SK-N-SH (cell line): ENCODE results near the gene CDH18. TPM values are rescaled to one million over a fixed set of nuclear protein-coding genes. Genes with fewer than 3 reads are reported as not detected.

Source experiments
- CTCF ChIA-PET: fragments of 300-600, 350-600 bp; formaldehyde crosslinking; extraction: SDS; loops from one replicate; lab custom pipeline; 2021; lab: Yijun Ruan, JAX
- POLR2A ChIA-PET: fragments of 350-600 bp; sonication (Branson Sonifier 250); formaldehyde crosslinking; extraction: SDS; loops from one replicate; lab custom pipeline; 2020; ENCODE audit warnings: antibody characterized with exemption, inconsistent platforms; lab: Yijun Ruan, JAX
- DNase-seq: peaks from one replicate; pipeline ENCODE4 v3.0.0; 2012
- H2AFZ ChIP-seq: fragments of 200-600 bp; sonication (generic); 2 replicates; pipeline ENCODE4 v1.8.1; 2016; ENCODE audit warnings: antibody characterized with exemption, mild to moderate bottlenecking, low read depth
- H3F3A ChIP-seq: fragments of 200-600 bp; sonication (generic); replicated peaks from 2 replicates; pipeline ENCODE3; 2016; ENCODE audit warnings: antibody characterized with exemption, mild to moderate bottlenecking; ENCODE audit not compliant: insufficient read depth
- H3K27ac ChIP-seq, 2 experiments: fragments of 200-500 bp in 1 of 2; fragments of 200-600 bp in 1 of 2; sonication (Bioruptor generic) in 1 of 2; sonication (generic), shearing (Covaris generic) in 1 of 2; 2 replicates each; pipeline versions ENCODE4 v1.5.1 to v1.6.1; 2014 to 2016; ENCODE audit warnings: low read depth in 2 of 2, inconsistent platforms in 1 of 2, low read length in 1 of 2, mild to moderate bottlenecking in 1 of 2, mixed read lengths in 1 of 2
- H3K27me3 ChIP-seq: fragments of 200-600 bp; sonication (generic), shearing (Covaris generic); 2 replicates; pipeline ENCODE4 v1.6.1; 2016; ENCODE audit warnings: mixed run types; ENCODE audit not compliant: insufficient read depth
- H3K36me3 ChIP-seq, 2 experiments: fragments of 200-500 bp in 1 of 2; fragments of 200-600 bp in 1 of 2; sonication (Bioruptor generic) in 1 of 2; sonication (generic) in 1 of 2; replicated peaks in 1 of 2; 2 replicates each; pipeline versions ENCODE3 to v1.5.1; 2014 to 2016; ENCODE audit warnings: low read length in 1 of 2, mild to moderate bottlenecking in 1 of 2; ENCODE audit not compliant: insufficient read depth in 2 of 2, control insufficient read depth in 1 of 2
- H3K4me1 ChIP-seq, 2 experiments: fragments of 200-500 bp in 1 of 2; fragments of 200-600 bp in 1 of 2; sonication (Bioruptor generic) in 1 of 2; sonication (generic), shearing (Covaris generic) in 1 of 2; 2 replicates each; pipeline versions ENCODE4 v1.5.1 to v1.6.1; 2014 to 2016; ENCODE audit warnings: low read depth in 1 of 2, low read length in 1 of 2, mixed run types in 1 of 2; ENCODE audit not compliant: insufficient read depth in 2 of 2, control insufficient read depth in 1 of 2
- H3K4me2 ChIP-seq: fragments of 200-600 bp; sonication (generic), shearing (Covaris generic); 2 replicates; pipeline ENCODE4 v1.6.1; 2017; ENCODE audit warnings: mixed run types
- H3K4me3 ChIP-seq, 2 experiments: fragments of 200-500 bp in 1 of 2; fragments of 200-600 bp in 1 of 2; sonication (Bioruptor generic) in 1 of 2; sonication (generic), shearing (Covaris generic) in 1 of 2; 2 replicates each; pipeline versions ENCODE4 v1.5.1 to v1.8.1; 2014 to 2016; ENCODE audit warnings: low read depth in 2 of 2, inconsistent platforms in 1 of 2, low read length in 1 of 2, mild to moderate bottlenecking in 1 of 2, mixed read lengths in 1 of 2, moderate library complexity in 1 of 2
- H3K79me2 ChIP-seq: fragments of 200-600 bp; sonication (generic); 2 replicates; pipeline ENCODE4 v1.8.1; 2017; ENCODE audit warnings: mild to moderate bottlenecking; ENCODE audit not compliant: insufficient read depth
- H3K9ac ChIP-seq: fragments of 200-600 bp; sonication (generic); 2 replicates; pipeline ENCODE4 v1.6.1; 2017; ENCODE audit warnings: mixed run types
- H3K9me2 ChIP-seq: fragments of 200-600 bp; sonication (generic); 2 replicates; pipeline ENCODE4 v1.6.1; 2017; ENCODE audit warnings: mixed run types
- H3K9me3 ChIP-seq: fragments of 200-600 bp; sonication (generic); 2 replicates; pipeline ENCODE4 v1.6.1; 2017; ENCODE audit warnings: mixed run types, mild to moderate bottlenecking, moderate library complexity
- H4K20me1 ChIP-seq: fragments of 200-600 bp; sonication (generic); 2 replicates; pipeline ENCODE4 v1.6.1; 2017; ENCODE audit warnings: mild to moderate bottlenecking, mixed run types; ENCODE audit not compliant: insufficient read depth
- CHD2 ChIP-seq: fragments of 150-350 bp; IDR thresholded peaks from 2 replicates; pipeline ENCODE4 v1.6.1; 2018; ENCODE audit warnings: low read length; ENCODE audit not compliant: partially characterized antibody
- EP300 ChIP-seq, 2 experiments: IDR thresholded peaks; 2 replicates each; pipeline versions ENCODE4 v1.4.0 to v1.6.1; 2012; ENCODE audit warnings: borderline replicate concordance in 1 of 2, low read depth in 1 of 2, low read length in 1 of 2
- IRF3 ChIP-seq: fragments of 150-350 bp; IDR thresholded peaks from 2 replicates; pipeline ENCODE4 v1.6.1; 2016; ENCODE audit warnings: mild to moderate bottlenecking, low read depth, low read length
- NFIC ChIP-seq: IDR thresholded peaks from 2 replicates; pipeline ENCODE4 v1.4.0; 2012; ENCODE audit warnings: borderline replicate concordance
- NRF1 ChIP-seq: IDR thresholded peaks from 2 replicates; pipeline ENCODE4 v1.6.1; 2012; ENCODE audit warnings: low read depth, mild to moderate bottlenecking, low read length
- RXRA ChIP-seq: IDR thresholded peaks from 2 replicates; pipeline ENCODE4 v1.4.0; 2012; ENCODE audit warnings: low read depth, mild to moderate bottlenecking, borderline replicate concordance
- SIN3A ChIP-seq: IDR thresholded peaks from 2 replicates; pipeline ENCODE4 v1.6.1; 2012; ENCODE audit warnings: low read depth, mild to moderate bottlenecking, low read length, moderate library complexity, borderline replicate concordance
- SMC3 ChIP-seq: IDR thresholded peaks from 2 replicates; pipeline ENCODE4 v1.6.1; 2012; ENCODE audit warnings: low read depth, low read length, improper control_type of control experiment
- WGBS: methylation state at CpG from one replicate; pipeline ENCODE4 v1.1.6; 2017; ENCODE audit warnings: low lambda C conversion rate; 5-methylcytosine and 5-hydroxymethylcytosine counted together
- polyA plus RNA-seq, 3 experiments: library from polyadenylated mRNA; depleted of rRNA; stranded (reverse); fragments of >200 nt; gene quantifications; 2 replicates each; pipeline ENCODE4 v1.2.3, GENCODE V29; 2012
- TF ChIP-seq, protein P1 (sequence below): IDR thresholded peaks from 2 replicates; pipeline ENCODE4 v1.4.0; 2012; ENCODE audit warnings: low read depth
- TF ChIP-seq, protein P2 (sequence below): IDR thresholded peaks from 2 replicates; pipeline ENCODE4; 2012
- TF ChIP-seq, protein P3 (sequence below): fragments of 200-600 bp; sonication (generic); IDR thresholded peaks from 2 replicates; pipeline ENCODE4 v1.6.1; 2017; ENCODE audit warnings: antibody characterized with exemption, mild to moderate bottlenecking, moderate library complexity
- TF ChIP-seq, protein P4 (sequence below): IDR thresholded peaks from 2 replicates; pipeline ENCODE4 v1.6.1; 2012; ENCODE audit warnings: mild to moderate bottlenecking, low read depth, low read length, moderate library complexity
- TF ChIP-seq, protein P5 (sequence below): fragments of 150-350 bp; IDR thresholded peaks from 2 replicates; pipeline ENCODE4 v1.6.1; 2017; ENCODE audit warnings: antibody characterized with exemption, low read length, low read depth, borderline replicate concordance

The CDH18 gene
- polyA plus RNA-seq, 1 of the 3 experiments (the other 2 are of a cell fraction) = 6.0 TPM

DNA sequence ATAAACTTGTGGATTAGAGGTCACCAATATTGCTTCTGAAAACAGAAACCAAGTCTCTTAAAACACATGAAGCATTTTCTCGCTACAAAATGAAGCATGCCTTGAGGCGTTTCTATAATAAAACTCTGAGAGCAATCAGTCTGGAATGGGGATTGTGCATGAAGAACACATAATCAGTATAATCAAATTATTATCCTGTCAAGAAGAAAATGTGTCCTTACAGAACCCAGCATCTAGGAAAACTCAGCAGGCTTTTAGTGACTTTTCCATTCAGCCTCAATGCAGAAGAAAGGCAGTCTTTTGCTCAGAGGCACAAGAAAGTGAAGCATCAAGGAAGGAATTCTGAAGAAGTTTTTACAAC is 121.9 kb downstream of the CDH18 start:
- H3F3A ChIP-seq = no peaks in the 10 kb centered on the region
- no peaks in the 10 kb centered on the region for H4K20me1 ChIP-seq
- no peak for DNase-seq
- WGBS = 35% methylated on average over 2 of the region's 2 CpGs
- ChIA-PET POLR2A (no interaction called here), CTCF (no interaction called here)
- H3K27me3 ChIP-seq = 0 out of 2 replicates have a peak, but pooled peaks cover 5% of the 10 kb centered on the region
- H2AFZ ChIP-seq = peak overlapping the region; percentile 37
- H3K4me1 ChIP-seq = no peaks in the 10 kb centered on the region; a peak in 1 of 4 replicates
- no peak overlapping the region for H3K27ac ChIP-seq
- peak overlapping the region; percentile 35; the same call in 1 of the 2 replicates for H3K4me2 ChIP-seq
- no peaks in the 10 kb centered on the region for H3K36me3 ChIP-seq
- H3K9me3 ChIP-seq = no peaks in the 10 kb centered on the region
- no peak overlapping the region for H3K9ac ChIP-seq
- TF ChIP-seq, protein P1, sequence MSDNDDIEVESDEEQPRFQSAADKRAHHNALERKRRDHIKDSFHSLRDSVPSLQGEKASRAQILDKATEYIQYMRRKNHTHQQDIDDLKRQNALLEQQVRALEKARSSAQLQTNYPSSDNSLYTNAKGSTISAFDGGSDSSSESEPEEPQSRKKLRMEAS = no peak
- TF ChIP-seq RXRA (no peak), SMC3 (no peak), EP300 (IDR thresholded peaks at IDR 0.05; ENCODE audit: borderline replicate concordance in 1 of 2, low read depth in 1 of 2, low read length in 1 of 2) (no peak)
- TF ChIP-seq, protein P2, sequence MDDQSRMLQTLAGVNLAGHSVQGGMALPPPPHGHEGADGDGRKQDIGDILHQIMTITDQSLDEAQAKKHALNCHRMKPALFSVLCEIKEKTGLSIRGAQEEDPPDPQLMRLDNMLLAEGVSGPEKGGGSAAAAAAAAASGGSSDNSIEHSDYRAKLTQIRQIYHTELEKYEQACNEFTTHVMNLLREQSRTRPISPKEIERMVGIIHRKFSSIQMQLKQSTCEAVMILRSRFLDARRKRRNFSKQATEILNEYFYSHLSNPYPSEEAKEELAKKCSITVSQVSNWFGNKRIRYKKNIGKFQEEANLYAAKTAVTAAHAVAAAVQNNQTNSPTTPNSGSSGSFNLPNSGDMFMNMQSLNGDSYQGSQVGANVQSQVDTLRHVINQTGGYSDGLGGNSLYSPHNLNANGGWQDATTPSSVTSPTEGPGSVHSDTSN = no peak
- H3K4me3 ChIP-seq = no peak overlapping the region; a peak in 1 of 4 replicates
- no peaks in the 10 kb centered on the region for H3K79me2 ChIP-seq
- H3K9me2 ChIP-seq = no peaks in the 10 kb centered on the region

GRCh38 chr5:19865336-19866089 is 122.5 kb downstream of the CDH18 start:
- Histone ChIP-seq H3K4me2 (peak overlapping the region; percentile 35; the same call in 1 of the 2 replicates), H3K9ac (no peak overlapping the region), H3K27me3 (0 out of 2 replicates have a peak, but pooled peaks cover 5% of the 10 kb centered on the region), H3K36me3 (no peaks in the 10 kb centered on the region), H3K9me3 (no peaks in the 10 kb centered on the region), H4K20me1 (no peaks in the 10 kb centered on the region), H3F3A (no peaks in the 10 kb centered on the region), H3K79me2 (no peaks in the 10 kb centered on the region), H3K27ac (no peak overlapping the region), H3K9me2 (no peaks in the 10 kb centered on the region), H3K4me1 (no peaks in the 10 kb centered on the region; a peak in 1 of 4 replicates), H3K4me3 (no peak overlapping the region; a peak in 1 of 4 replicates), H2AFZ (peak overlapping the region; percentile 37; the same call in 1 of the 2 replicates)
- no peak for DNase-seq
- ChIA-PET POLR2A (no interaction called here), CTCF (no interaction called here)
- WGBS = 48% methylated on average over 6 of the region's 6 CpGs
- no peak for TF ChIP-seq NFIC
- no peak for TF ChIP-seq CHD2
- TF ChIP-seq NRF1 = no peak
- TF ChIP-seq, protein P3, sequence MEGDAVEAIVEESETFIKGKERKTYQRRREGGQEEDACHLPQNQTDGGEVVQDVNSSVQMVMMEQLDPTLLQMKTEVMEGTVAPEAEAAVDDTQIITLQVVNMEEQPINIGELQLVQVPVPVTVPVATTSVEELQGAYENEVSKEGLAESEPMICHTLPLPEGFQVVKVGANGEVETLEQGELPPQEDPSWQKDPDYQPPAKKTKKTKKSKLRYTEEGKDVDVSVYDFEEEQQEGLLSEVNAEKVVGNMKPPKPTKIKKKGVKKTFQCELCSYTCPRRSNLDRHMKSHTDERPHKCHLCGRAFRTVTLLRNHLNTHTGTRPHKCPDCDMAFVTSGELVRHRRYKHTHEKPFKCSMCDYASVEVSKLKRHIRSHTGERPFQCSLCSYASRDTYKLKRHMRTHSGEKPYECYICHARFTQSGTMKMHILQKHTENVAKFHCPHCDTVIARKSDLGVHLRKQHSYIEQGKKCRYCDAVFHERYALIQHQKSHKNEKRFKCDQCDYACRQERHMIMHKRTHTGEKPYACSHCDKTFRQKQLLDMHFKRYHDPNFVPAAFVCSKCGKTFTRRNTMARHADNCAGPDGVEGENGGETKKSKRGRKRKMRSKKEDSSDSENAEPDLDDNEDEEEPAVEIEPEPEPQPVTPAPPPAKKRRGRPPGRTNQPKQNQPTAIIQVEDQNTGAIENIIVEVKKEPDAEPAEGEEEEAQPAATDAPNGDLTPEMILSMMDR = no peak
- TF ChIP-seq, protein P1 = no peak
- TF ChIP-seq, protein P2 = no peak
- no peak for TF ChIP-seq IRF3
- TF ChIP-seq, protein P4, sequence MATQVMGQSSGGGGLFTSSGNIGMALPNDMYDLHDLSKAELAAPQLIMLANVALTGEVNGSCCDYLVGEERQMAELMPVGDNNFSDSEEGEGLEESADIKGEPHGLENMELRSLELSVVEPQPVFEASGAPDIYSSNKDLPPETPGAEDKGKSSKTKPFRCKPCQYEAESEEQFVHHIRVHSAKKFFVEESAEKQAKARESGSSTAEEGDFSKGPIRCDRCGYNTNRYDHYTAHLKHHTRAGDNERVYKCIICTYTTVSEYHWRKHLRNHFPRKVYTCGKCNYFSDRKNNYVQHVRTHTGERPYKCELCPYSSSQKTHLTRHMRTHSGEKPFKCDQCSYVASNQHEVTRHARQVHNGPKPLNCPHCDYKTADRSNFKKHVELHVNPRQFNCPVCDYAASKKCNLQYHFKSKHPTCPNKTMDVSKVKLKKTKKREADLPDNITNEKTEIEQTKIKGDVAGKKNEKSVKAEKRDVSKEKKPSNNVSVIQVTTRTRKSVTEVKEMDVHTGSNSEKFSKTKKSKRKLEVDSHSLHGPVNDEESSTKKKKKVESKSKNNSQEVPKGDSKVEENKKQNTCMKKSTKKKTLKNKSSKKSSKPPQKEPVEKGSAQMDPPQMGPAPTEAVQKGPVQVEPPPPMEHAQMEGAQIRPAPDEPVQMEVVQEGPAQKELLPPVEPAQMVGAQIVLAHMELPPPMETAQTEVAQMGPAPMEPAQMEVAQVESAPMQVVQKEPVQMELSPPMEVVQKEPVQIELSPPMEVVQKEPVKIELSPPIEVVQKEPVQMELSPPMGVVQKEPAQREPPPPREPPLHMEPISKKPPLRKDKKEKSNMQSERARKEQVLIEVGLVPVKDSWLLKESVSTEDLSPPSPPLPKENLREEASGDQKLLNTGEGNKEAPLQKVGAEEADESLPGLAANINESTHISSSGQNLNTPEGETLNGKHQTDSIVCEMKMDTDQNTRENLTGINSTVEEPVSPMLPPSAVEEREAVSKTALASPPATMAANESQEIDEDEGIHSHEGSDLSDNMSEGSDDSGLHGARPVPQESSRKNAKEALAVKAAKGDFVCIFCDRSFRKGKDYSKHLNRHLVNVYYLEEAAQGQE = no peak
- TF ChIP-seq, protein P5, sequence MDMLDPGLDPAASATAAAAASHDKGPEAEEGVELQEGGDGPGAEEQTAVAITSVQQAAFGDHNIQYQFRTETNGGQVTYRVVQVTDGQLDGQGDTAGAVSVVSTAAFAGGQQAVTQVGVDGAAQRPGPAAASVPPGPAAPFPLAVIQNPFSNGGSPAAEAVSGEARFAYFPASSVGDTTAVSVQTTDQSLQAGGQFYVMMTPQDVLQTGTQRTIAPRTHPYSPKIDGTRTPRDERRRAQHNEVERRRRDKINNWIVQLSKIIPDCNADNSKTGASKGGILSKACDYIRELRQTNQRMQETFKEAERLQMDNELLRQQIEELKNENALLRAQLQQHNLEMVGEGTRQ = no peak
- no peak for TF ChIP-seq SMC3
- no peak for TF ChIP-seq SIN3A
